PC-9 (cell line): ENCODE data around the gene CRABP2. TPM values are rescaled to one million over a fixed set of nuclear protein-coding genes. Genes with fewer than 3 reads are reported as not detected.

Experiments used
- BruUV-seq: library from RNA; stranded (reverse); fragments of 400-500 nt; replicated peaks from 2 replicates; lab custom pipeline; 2021; lab: Mats Ljungman, UMichigan
- CTCF ChIA-PET: fragments of 300-600 bp; sonication (Branson Sonifier 250); formaldehyde crosslinking; loops from one replicate; lab custom pipeline; 2022; ENCODE audit warnings: antibody characterized with exemption; lab: Charles Lee
- POLR2A ChIA-PET: fragments of 300-600 bp; sonication (Branson Sonifier 250); formaldehyde crosslinking; loops from one replicate; lab custom pipeline; 2022; ENCODE audit warnings: antibody characterized with exemption; ENCODE audit not compliant: unreplicated experiment; lab: Charles Lee
- DNase-seq, 2 experiments: peaks; one replicate each; pipeline versions ENCODE4 v3.0.0 to v3.0.0-alpha.2; 2015 to 2022; ENCODE audit warnings: mixed read lengths in 1 of 2
- H2AFZ ChIP-seq: fragments of 200-600 bp; sonication (generic); 2 replicates; pipeline ENCODE4 v1.8.1; 2017; ENCODE audit warnings: antibody characterized with exemption
- H3F3A ChIP-seq: fragments of 200-600 bp; sonication (generic); 2 replicates; pipeline ENCODE4 v1.8.1; 2017; ENCODE audit warnings: antibody characterized with exemption, mild to moderate bottlenecking, low read depth; ENCODE audit not compliant: insufficient read depth
- H3K27ac ChIP-seq: fragments of 200-600 bp; sonication (generic); 2 replicates; pipeline ENCODE4 v1.6.1; 2016; ENCODE audit warnings: mixed run types
- H3K27me3 ChIP-seq: fragments of 200-600 bp; sonication (generic); 2 replicates; pipeline ENCODE4 v1.6.1; 2016; ENCODE audit warnings: low read depth, mixed run types; ENCODE audit not compliant: insufficient read depth
- H3K36me3 ChIP-seq: fragments of 200-600 bp; sonication (generic); 2 replicates; pipeline ENCODE4 v1.6.1; 2016; ENCODE audit warnings: low read depth, mixed run types
- H3K4me1 ChIP-seq: fragments of 200-600 bp; sonication (generic); replicated peaks from 2 replicates; pipeline ENCODE4 v1.6.1; 2016; ENCODE audit warnings: mixed run types; ENCODE audit not compliant: insufficient read depth
- H3K4me2 ChIP-seq: fragments of 200-600 bp; sonication (generic); 2 replicates; pipeline ENCODE4 v1.6.1; 2017; ENCODE audit warnings: mixed run types
- H3K4me3 ChIP-seq: fragments of 200-600 bp; sonication (generic); 2 replicates; pipeline ENCODE4 v1.6.1; 2016; ENCODE audit warnings: mixed run types
- H3K79me2 ChIP-seq: fragments of 200-600 bp; sonication (generic); 2 replicates; pipeline ENCODE4 v1.6.1; 2017; ENCODE audit warnings: low read depth, mixed run types
- H3K9me2 ChIP-seq: fragments of 200-600 bp; sonication (generic); 2 replicates; pipeline ENCODE4 v1.8.1; 2017; ENCODE audit warnings: mild to moderate bottlenecking; ENCODE audit not compliant: insufficient read depth
- H3K9me3 ChIP-seq: fragments of 200-600 bp; sonication (generic); 2 replicates; pipeline ENCODE4 v1.8.1; 2016; ENCODE audit warnings: low read depth; ENCODE audit not compliant: insufficient read depth
- H4K20me1 ChIP-seq: fragments of 200-600 bp; sonication (generic); 2 replicates; pipeline ENCODE4 v1.8.1; 2017; ENCODE audit not compliant: insufficient read depth
- CTCF ChIP-seq: fragments of 200-600 bp; sonication (generic); conservative IDR thresholded peaks from 2 replicates; pipeline ENCODE4 v1.6.1; 2017; ENCODE audit warnings: mixed run types, antibody characterized with exemption, mild to moderate bottlenecking, moderate library complexity
- EZH2 ChIP-seq: fragments of 200-600 bp; sonication (generic); IDR thresholded peaks from 2 replicates; pipeline ENCODE4 v1.8.0; 2017; ENCODE audit warnings: antibody characterized with exemption, low read depth
- intact Hi-C: fragments of 100-400 bp; cut with micrococcal nuclease; formaldehyde crosslinking; loops from one replicate; pipeline ENCODE4 v1.10.0; 2022; ENCODE audit not compliant: unreplicated experiment
- total RNA-seq: library from RNA; stranded (reverse); gene quantifications from 2 replicates; pipeline ENCODE4 v1.2.3, GENCODE V29; 2021

CRABP2 gene
- total RNA-seq, 1 experiment from 2014 or later, result 142 TPM

GRCh38 chr1:156684227-156684782 is 21.1 kb downstream of the CRABP2 start:
- intact Hi-C loops, result loop anchor here (1.0 kb wide), 1 partner anchor 206 kb away; no protein-coding TSS in a partner anchor
- H3K4me2 ChIP-seq, result peak overlapping the region; percentile 4; the same call in 1 of the 2 replicates
- peaks cover 5% of the 10 kb centered on the region; the same call in 1 of the 2 replicates for H3K27me3 ChIP-seq
- no peaks in the 10 kb centered on the region for H3K36me3 ChIP-seq
- CTCF ChIA-PET, result interaction anchor here (0.5 to 1.6 kb wide), 5 partner anchors 10 to 236 kb away, joined by 3 to 15 read pairs (median 5); partner anchors contain the start of gene LRRC71
- H2AFZ ChIP-seq, result no peak overlapping the region
- no peak overlapping the region for H3K4me3 ChIP-seq
- DNase-seq, result peak in 1 of 2 experiments; percentile 84
- H3K9me3 ChIP-seq, result no peaks in the 10 kb centered on the region
- H3K9me2 ChIP-seq, result no peaks in the 10 kb centered on the region
- TF ChIP-seq EZH2 (no peak), CTCF (peak; percentile 51; the same call in 1 of the 2 replicates)
- H3K27ac ChIP-seq, result peak overlapping the region; percentile 78
- H3F3A ChIP-seq, result peaks cover 27% of the 10 kb centered on the region
- no peaks in the 10 kb centered on the region for H4K20me1 ChIP-seq
- H3K79me2 ChIP-seq, result no peaks in the 10 kb centered on the region
- BruUV-seq, result no TSS peak
- peaks cover 45% of the 10 kb centered on the region for H3K4me1 ChIP-seq
- POLR2A ChIA-PET, result interaction anchor here (0.5 kb wide), 1 partner anchor 60 kb away, joined by 3 read pairs; no protein-coding TSS in a partner anchor

- intact Hi-C loops, result no loop called here
- peaks cover 14% of the 10 kb centered on the region; the same call in 1 of the 2 replicates for H3K27me3 ChIP-seq
- TF ChIP-seq EZH2 (no peak), CTCF (no peak)
- no peaks in the 10 kb centered on the region for H4K20me1 ChIP-seq
- no peak overlapping the region for H3K27ac ChIP-seq
- no TSS peak for BruUV-seq
- no peaks in the 10 kb centered on the region for H3K79me2 ChIP-seq
- ChIA-PET CTCF (interaction anchor here (0.9 to 1.2 kb wide), 2 partner anchors 55 to 58 kb away, joined by 3 to 5 read pairs; no protein-coding TSS in a partner anchor), POLR2A (interaction anchor here (0.7 kb wide), 1 partner anchor 18 kb away, joined by 3 read pairs; no protein-coding TSS in a partner anchor)
- no peaks in the 10 kb centered on the region for H3K9me3 ChIP-seq
- peaks cover 27% of the 10 kb centered on the region for H3F3A ChIP-seq
- no peaks in the 10 kb centered on the region for H3K36me3 ChIP-seq
- no peak overlapping the region for H2AFZ ChIP-seq
- peaks cover 44% of the 10 kb centered on the region for H3K4me1 ChIP-seq
- no peak for DNase-seq
- H3K9me2 ChIP-seq, result no peaks in the 10 kb centered on the region
- H3K4me3 ChIP-seq, result no peak overlapping the region
- no peak overlapping the region for H3K4me2 ChIP-seq
Observed at GRCh38 chr1:156682166-156682890, 23.1 kb downstream of the CRABP2 start.

GRCh38 chr1:156681196-156681960 is 24.0 kb downstream of the CRABP2 start:
- Histone ChIP-seq H3K4me1 (peaks cover 37% of the 10 kb centered on the region), H3K4me2 (no peak overlapping the region), H3K27ac (no peak overlapping the region), H3K9me3 (no peaks in the 10 kb centered on the region), H4K20me1 (no peaks in the 10 kb centered on the region), H3K9me2 (no peaks in the 10 kb centered on the region), H3K27me3 (peaks cover 14% of the 10 kb centered on the region; the same call in 1 of the 2 replicates), H3K36me3 (no peaks in the 10 kb centered on the region), H3F3A (peaks cover 24% of the 10 kb centered on the region), H3K79me2 (no peaks in the 10 kb centered on the region), H2AFZ (no peak overlapping the region), H3K4me3 (no peak overlapping the region)
- BruUV-seq, result no TSS peak
- CTCF ChIA-PET, result interaction anchor here (0.6 to 1.2 kb wide), 2 partner anchors 54 to 100 kb away, joined by 3 to 5 read pairs; no protein-coding TSS in a partner anchor
- TF ChIP-seq EZH2 (no peak), CTCF (no peak)
- intact Hi-C loops, result no loop called here
- DNase-seq, result no peak
- POLR2A ChIA-PET, result no interaction called here
